Type B pancreatic cell (in vitro differentiated cells): ENCODE measurements around the gene UBXN6. TPM values are rescaled to one million over a fixed set of nuclear protein-coding genes. Genes with fewer than 3 reads are reported as not detected.

Experiments
- DNase-seq: peaks from one replicate; pipeline ENCODE4 v3.0.0; 2021; ENCODE audit warnings: mixed read lengths; ENCODE audit not compliant: unreplicated experiment; ENCODE audit errors: extremely low spot score
- H3K27ac Mint-ChIP-seq: 2 replicates; pipeline ENCODE4 v1.8.0; 2021; ENCODE audit warnings: mild to moderate bottlenecking, mixed read lengths
- H3K27me3 Mint-ChIP-seq: 2 replicates; pipeline ENCODE4 v1.8.0; 2021; ENCODE audit warnings: mixed read lengths
- H3K36me3 Mint-ChIP-seq: 2 replicates; pipeline ENCODE4 v1.8.0; 2021; ENCODE audit warnings: mixed read lengths
- H3K4me1 Mint-ChIP-seq: one replicate; pipeline ENCODE4 v1.8.0; 2021; ENCODE audit warnings: mixed read lengths; ENCODE audit not compliant: unreplicated experiment
- H3K4me3 Mint-ChIP-seq: 2 replicates; pipeline ENCODE4 v1.8.0; 2021; ENCODE audit warnings: mild to moderate bottlenecking, mixed read lengths
- H3K9me3 Mint-ChIP-seq: 2 replicates; pipeline ENCODE4 v1.8.0; 2021; ENCODE audit warnings: mixed read lengths
- CTCF ChIP-seq: fragments of 200-600 bp; sonication (generic); conservative IDR thresholded peaks from 2 replicates; pipeline ENCODE4 v1.5.0; 2021; ENCODE audit warnings: antibody characterized with exemption, mild to moderate bottlenecking
- total RNA-seq: library from RNA; stranded (reverse); gene quantifications from 2 replicates; pipeline ENCODE4 v1.2.1, GENCODE V29; 2021; ENCODE audit warnings: low replicate concordance

UBXN6 gene
- total RNA-seq, 1 donor from 2014 or later = 60.8 TPM

DNA sequence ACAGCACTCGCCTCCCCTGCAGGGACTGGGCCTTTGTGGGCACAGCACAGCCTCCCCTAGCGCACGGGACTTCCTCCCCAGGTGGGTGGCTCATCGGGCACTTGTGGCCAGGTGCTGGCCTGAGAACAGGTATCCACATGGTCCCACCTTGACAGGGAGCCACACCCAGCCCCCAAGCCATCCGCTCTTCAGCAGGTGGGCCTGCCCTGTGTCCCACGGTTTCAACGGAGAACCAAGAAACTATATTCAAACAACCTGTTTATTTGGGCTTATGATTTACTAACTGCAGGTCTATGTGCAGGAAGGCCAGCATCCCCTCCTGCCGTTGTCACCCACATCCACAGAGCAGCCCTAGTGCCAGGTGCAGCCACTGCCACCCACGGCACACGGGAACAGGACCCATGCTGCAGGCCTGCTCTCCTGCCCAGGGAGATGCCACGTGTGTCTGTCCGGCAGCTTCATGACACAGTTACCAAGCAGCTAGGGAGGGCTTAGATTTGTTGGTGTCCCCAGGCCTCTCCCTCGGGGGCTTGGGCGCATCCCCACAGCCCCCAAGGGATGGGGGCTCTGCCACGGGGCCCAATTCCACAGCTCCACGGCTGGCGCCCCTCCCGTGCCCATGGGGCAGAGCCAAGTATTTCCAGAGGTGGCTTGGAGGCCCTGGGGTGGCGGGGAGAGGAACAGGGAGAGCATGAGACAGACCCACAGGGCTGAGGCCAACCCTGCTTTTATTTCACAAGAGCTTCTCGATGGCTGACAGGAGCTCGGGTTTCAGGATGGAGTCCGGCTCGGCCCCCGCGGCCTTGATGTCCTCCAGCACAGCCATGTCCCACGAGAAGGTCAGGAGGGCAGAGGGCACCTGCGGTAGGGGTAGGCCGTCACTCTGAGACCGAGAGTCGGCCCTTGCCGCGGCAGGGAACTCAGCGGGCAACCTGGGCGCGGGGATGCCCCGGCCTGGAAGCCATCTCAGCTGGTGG is 12.5 kb downstream of the UBXN6 start:
- no peak for DNase-seq
- Mint-ChIP-seq H3K27ac (no peak overlapping the region), H3K9me3 (no peaks in the 10 kb centered on the region), H3K27me3 (no peaks in the 10 kb centered on the region), H3K4me3 (no peak overlapping the region), H3K36me3 (no peaks in the 10 kb centered on the region), H3K4me1 (no peaks in the 10 kb centered on the region)
- TF ChIP-seq CTCF = no peak

DNA sequence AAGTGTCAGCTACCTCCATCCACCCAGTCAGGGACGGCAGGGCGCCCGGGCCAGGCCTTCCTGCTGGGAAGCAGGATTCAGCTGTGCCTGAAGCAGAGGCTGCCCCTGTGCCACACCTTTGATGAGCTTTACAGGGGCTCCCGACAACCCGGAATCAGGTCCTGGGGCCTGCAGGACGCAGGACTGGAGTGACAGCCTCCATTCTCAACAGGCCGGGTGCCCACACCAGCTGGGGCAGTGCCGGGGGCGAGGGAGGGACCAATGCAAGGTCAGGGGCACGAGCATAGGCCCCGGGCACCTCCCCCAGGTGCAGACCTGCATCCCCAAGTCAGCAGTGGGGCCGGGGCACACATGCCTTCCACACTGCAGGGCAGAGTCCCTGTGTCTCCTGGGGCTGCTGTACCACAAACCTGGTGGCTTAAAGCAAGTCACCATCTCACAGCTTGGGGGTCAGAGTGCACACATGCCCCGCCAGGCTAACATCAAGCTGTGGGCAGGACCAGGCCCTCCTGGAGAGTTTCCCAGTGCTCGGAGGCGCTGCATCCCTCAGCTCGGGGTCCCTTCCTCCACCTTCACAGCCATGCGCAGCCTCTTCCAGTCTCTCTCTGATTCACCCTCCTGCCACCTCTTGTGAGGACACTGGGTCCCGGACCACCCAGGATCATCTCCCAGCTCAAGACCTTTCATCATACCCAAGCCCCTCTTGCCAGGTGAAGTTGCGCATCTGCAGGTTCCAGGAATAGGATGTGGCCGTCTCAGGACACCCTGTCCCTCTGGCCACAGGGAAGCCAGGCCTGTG is 13.4 kb downstream of the UBXN6 start:
- DNase-seq = no peak
- no peaks in the 10 kb centered on the region for H3K4me1 Mint-ChIP-seq
- no peak overlapping the region for H3K27ac Mint-ChIP-seq
- H3K36me3 Mint-ChIP-seq = peaks cover 3% of the 10 kb centered on the region
- no peaks in the 10 kb centered on the region for H3K27me3 Mint-ChIP-seq
- TF ChIP-seq CTCF = no peak
- H3K4me3 Mint-ChIP-seq = no peak overlapping the region
- H3K9me3 Mint-ChIP-seq = no peaks in the 10 kb centered on the region

DNA sequence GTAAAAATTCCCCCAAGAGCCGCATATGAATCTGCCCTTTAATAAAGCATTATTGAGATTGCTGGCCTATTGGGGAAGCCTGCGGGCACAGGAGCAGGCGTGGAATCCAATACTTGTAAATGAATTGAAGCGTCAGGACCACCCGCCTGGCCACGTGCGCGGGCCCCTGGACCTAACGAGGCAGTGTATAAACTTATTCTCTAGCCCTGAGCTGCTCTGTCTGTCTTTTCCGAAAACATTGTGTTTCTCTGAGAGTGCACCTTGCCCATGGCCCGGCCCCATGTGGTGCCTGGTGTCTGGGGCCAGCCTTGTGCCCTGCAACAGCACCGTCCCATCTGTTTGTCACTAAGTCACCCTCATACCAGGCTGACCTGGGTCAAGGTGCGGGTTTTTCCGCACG is 14.4 kb downstream of the UBXN6 start:
- Mint-ChIP-seq H3K9me3 (no peaks in the 10 kb centered on the region), H3K36me3 (peaks cover 4% of the 10 kb centered on the region), H3K4me1 (no peaks in the 10 kb centered on the region), H3K27me3 (no peaks in the 10 kb centered on the region), H3K27ac (peak overlapping the region; percentile 34), H3K4me3 (no peak overlapping the region)
- no peak for TF ChIP-seq CTCF
- no peak for DNase-seq

- Mint-ChIP-seq H3K27me3 (no peaks in the 10 kb centered on the region), H3K27ac (peak overlapping the region; percentile 34), H3K9me3 (no peaks in the 10 kb centered on the region), H3K4me1 (no peaks in the 10 kb centered on the region), H3K4me3 (no peak overlapping the region), H3K36me3 (peaks cover 4% of the 10 kb centered on the region)
- no peak for DNase-seq
- no peak for TF ChIP-seq CTCF
Measured at GRCh38 chr19:4442819-4443146, 14.8 kb downstream of the UBXN6 start.

GRCh38 chr19:4441994-4442818 is 15.4 kb downstream of the UBXN6 start:
- peaks cover 4% of the 10 kb centered on the region for H3K36me3 Mint-ChIP-seq
- DNase-seq = no peak
- TF ChIP-seq CTCF = no peak
- no peaks in the 10 kb centered on the region for H3K4me1 Mint-ChIP-seq
- no peaks in the 10 kb centered on the region for H3K27me3 Mint-ChIP-seq
- no peak overlapping the region for H3K27ac Mint-ChIP-seq
- no peaks in the 10 kb centered on the region for H3K9me3 Mint-ChIP-seq
- H3K4me3 Mint-ChIP-seq = no peak overlapping the region
